ENCODE data around the gene BAG5.

DNA sequence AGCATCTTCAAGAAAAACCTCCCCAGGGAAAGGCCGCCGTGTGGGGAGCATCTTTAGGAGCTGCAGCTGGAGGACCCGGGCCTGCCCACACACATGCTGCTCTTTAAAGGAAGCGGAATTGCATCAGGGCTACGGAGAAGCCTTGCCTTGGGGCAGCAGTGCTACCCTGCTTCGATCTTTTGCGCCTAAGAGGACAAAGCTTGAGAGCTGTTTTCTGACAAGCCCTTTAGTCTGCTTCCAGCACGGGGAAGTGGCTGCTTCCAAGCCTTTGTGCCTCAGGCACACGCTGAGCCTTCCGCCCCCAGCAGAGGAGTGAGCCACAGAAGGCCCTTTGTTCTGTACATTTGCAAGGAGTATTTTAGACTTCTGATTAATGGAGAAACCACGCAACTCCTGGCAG is 31.8 kb upstream of the BAG5 start:
- TF ChIP-seq EZH2 (IDR thresholded peaks at IDR 0.05; ENCODE audit: insufficient read depth, poor library complexity, severe bottlenecking) (no peak), EZH2phosphoT487 (IDR thresholded peaks at IDR 0.05; ENCODE audit: insufficient read depth, low read depth) (no peak)
